GM12891 (cell line): ENCODE data around the gene GPR34.
"Not testable (repeated sequence)": the region's sequence is repeated elsewhere in the genome, so short reads cannot be mapped to it uniquely, and the experiment has no call there.

ENCODE experiments used
- POLR2A ChIP-seq: IDR thresholded peaks from 2 replicates; pipeline ENCODE4 v1.6.1; 2011; ENCODE audit warnings: low read depth, low read length, control low read depth
- POLR2AphosphoS5 ChIP-seq: IDR thresholded peaks from 2 replicates; pipeline ENCODE4 v1.6.1; 2011; ENCODE audit warnings: low read depth, low read length, control low read depth
- TAF1 ChIP-seq: IDR thresholded peaks from 2 replicates; pipeline ENCODE4 v1.6.1; 2011; ENCODE audit warnings: low read depth, low read length, control low read depth

GRCh38 chrX:41676361-41676760, 12.4 kb upstream of the GPR34 start:
- not testable (repeated sequence) for TF ChIP-seq POLR2AphosphoS5, POLR2A, TAF1
